NCI-H2081 treated with DMSO at 0.1 percent for 48 hours (cell line): Measurements from ENCODE around the gene PDIA6.
"Not testable (repeated sequence)": the region's sequence is repeated elsewhere in the genome, so short reads cannot be mapped to it uniquely, and the experiment has no call there.

Experiments
- DNase-seq: peaks from one replicate; lab custom pipeline; 2025; lab: John Stamatoyannopoulos, UW

Gene PDIA6

GRCh38 chr2:10810202-10811161 lies 2.1 kb downstream of the PDIA6 start:
- DNase-seq = no peak

- no peak for DNase-seq
These were observed 6.0 kb downstream of the PDIA6 start for GRCh38 chr2:10806543-10806942.

- not testable (repeated sequence) for DNase-seq
These were observed 6.6 kb downstream of the PDIA6 start for GRCh38 chr2:10805990-10806389.

- DNase-seq = no peak
These were observed 9.9 kb downstream of the PDIA6 start for GRCh38 chr2:10802657-10803056.

DNA sequence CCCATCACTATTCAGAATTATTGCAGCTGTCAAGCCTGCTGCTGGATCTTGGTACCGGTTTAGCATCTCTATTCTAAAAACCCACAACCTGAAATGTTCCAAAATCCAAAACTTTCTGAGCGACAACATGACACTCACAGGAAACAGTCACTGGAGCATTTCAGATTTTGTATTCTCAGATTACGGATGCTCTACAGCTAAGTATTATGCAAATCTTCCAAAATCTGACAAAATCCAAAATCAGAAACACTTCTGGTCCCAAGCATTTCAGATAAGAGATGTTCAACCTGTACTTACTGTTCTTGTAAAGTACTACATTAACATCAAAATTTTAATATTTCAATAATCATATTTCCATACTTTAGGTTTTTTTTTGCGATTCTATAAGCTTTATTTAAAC lies 12.4 kb downstream of the PDIA6 start:
- no peak for DNase-seq

DNA sequence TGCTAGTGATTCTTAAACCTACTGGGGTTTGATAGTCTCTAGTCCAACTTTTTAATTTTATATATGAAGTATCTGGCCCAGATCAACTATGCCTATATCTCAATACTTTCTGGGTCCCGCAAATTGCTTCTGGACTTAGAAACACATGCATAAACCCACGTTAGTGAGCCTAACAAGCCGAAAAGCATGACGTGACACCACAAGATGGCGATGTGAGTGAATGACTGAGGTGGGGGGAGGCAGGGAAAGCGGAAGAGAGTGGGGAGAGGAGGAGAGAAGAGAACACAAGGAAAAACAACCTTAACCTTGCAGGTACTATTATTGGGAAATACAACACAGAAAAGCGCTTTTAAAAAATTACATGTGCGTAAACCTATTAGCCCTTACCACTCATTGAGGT lies 13.8 kb downstream of the PDIA6 start:
- DNase-seq = no peak

- no peak for DNase-seq
These were observed 15.9 kb downstream of the PDIA6 start for GRCh38 chr2:10796703-10797102.

DNA sequence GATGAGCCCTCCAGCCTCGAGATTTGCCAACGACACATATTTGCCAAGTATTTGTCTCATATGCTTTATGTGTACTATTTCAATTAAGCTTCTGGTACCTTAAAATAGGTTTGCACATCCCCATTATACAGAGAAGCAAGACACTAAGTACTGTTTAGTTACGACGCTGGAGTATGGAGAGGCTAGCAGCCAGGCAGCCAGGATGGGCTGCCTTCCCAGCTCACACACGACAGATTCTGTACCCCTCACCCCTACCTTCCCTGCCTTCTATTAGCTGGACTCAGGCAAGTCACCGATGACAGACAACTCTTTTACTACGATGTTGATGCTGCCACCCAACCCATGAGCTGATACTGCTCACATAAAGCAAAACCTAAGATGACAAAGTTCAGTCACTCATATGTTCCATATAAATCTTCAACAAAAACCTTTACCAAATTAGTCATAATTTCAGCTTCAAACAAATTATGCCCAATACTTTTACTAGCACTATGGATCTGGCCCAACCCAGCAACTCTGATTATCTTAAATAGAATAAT lies 17.0 kb downstream of the PDIA6 start:
- DNase-seq = no peak

DNA sequence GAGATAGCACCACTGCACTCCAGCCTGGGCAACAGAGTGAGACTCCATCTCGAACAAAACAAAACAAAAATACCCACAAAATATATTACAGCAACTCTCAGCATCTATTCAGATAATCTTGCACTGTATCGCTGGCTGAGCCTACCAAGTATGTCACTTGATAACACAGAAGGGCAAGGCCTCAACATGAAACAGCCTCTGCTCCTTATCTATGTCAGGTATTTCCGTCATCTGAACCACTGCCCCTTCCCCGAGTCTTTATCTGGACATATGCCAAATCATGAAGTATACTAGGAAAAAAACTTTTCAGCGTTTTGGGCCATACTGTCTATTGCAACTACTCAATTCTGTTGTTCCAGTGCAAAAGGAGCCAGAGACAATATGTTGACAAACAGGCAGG lies 17.7 kb downstream of the PDIA6 start:
- DNase-seq = no peak

- no peak for DNase-seq
These were observed 18.8 kb downstream of the PDIA6 start for GRCh38 chr2:10793816-10794215.

DNA sequence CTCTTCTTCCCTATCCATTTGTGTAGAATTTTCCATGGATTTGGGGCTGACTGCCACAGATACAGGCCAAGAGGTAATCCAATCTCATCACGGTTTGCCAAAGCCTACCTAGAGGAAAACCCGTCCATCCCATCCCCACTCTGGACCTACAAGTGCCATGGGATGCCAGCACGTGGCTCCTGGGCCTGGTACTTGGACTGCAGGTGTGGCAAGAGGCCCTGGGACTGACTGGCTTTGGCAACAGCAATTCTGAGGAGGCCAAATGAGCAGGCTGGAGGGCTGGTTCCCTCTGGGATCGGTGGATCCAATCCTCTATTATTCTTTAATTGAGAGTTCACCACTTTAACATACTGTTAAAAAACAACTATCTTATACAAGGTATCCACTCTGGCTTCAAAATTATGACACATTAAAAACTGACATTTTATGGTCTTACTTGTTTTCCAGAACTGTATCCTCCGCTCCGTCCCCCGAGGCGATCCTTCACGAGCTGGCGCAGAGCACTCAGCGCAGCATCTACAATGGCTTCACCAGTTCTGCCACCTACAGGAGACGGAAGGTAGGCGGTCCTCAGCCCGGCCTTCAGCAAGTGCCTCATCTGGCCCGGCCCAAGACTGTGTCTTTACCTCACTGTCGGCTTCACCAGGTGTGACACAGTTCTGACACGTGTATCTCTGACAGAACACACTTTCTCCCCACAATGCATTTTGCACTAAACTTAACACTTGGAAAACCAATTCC lies 19.8 kb downstream of the PDIA6 start:
- no peak for DNase-seq

GRCh38 chr2:10792001-10792634 lies 20.5 kb downstream of the PDIA6 start:
- DNase-seq = no peak

DNA sequence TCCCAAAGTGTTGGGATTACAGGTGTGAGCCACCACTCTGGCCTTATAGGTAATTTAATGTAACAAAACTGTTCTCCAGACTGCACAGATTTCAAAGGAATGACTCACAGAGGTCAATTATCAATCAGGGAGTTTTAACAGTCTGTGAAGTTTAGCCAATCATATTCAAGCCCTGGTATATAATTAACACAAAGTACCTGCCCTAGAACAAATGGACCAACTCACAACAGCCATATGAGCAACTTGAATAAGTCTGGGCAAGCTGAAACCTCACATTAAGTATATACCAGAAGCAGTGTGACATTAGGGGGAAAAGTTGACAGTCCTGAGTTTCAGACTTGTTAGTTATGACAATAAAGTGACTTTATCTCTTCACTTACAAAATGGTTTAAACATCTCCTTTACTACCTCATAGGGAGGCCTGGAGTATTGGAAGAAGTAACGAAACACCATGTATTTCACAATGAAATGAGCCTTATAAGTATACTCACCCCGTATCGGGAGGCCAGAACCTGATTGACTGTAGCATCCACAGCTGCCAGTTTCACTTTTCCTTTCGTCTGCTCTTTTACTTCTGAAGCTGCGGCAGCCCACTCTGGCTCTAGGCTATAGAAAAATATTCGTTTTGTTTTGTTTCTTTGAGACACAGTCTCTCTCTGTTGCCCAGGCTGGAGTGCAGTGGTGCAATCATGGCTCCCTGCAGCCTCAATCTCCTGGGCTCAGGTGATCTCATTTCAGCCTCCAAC lies 22.2 kb downstream of the PDIA6 start:
- DNase-seq = no peak

- DNase-seq = no peak
These were observed 23.7 kb downstream of the PDIA6 start for GRCh38 chr2:10788855-10789254.

DNA sequence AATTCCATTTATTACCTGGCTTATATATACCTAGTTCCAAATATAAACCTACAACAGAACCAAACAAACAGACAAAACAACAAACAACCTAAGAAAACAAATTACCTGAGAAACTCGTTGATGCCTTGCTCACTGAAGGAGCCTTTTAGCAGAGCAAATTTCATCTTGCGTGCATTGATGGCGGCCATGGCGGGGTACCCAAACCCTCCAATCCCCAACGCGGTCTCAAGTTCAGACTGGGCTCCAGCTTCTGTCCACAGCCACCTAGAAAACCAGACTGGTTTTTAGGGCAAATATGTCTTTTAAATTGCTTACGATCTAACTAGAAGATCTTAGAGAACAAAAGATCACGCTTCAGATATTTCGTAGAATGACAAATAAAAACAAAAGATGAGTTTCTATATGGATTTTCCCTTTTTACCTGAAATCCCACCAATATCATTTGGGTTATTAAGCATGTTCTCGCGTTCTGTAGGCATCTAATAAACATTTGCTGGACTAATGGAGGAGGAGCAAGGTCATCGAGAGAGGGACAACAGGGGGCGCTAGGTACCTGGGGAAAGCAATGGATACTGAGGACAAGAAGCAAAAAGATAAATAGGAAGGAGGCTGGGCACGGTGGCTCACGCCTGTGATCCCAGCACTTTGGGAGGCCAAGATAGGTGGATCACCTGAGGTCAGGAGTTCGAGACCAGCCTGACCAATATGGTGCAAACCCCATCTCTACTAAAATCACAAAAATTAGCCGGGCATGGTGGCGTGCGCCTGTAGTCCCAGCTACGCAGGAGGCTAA lies 25.2 kb downstream of the PDIA6 start:
- DNase-seq = no peak

DNA sequence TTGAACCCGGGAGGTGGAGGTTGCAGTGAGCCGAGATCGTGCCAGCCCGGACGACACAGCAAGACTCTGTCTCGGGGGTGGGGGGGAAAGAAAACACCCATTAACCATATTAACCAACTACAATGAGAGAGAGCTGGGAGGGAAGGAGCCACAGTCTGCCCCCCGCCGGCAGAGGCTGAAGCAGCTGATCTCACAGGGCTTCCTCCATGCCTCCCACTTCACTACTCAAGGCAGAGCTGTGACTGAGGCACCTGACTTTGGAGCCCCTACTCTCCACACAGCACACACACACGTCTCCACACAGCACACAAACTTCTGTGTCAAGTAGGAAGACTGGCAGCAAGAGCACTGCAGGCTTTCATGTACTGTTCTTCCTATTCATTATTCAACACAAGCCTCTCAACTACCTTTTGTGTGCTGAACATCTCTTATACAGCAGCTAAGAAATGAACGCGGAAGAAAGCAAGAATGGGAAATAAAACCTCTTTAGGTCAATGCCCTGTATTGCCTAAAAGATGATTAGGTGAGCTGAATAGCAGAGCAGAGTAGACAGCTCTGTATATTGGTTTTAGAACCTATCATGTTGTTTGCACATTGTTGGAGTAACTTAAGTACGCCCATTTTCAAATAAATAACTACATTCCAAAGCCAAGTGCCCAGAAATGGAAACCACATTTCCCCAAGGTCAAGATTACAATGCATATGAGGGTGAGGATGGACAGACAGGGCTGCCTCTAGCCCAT lies 26.2 kb downstream of the PDIA6 start:
- DNase-seq = no peak

- DNase-seq = no peak
These were observed 27.3 kb downstream of the PDIA6 start for GRCh38 chr2:10785260-10785659.

DNA sequence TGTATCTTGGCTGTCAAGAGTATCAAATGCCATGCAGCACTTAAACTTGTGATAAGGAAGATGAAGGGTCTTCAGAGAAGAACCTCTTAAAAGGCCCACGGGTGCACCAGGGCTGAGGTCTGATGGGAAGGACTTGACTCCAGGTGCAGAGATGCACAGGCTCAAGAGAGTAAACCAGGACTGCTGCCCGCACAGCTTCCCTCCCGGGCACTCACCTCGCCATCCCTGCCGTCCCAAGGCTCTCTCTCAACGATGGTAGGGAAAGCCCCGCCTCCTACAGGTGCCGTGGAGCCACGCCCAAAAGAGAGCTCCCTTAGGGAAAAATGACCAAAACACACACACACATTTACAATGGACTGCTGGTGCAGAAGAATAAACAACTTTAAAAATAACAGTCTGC lies 27.9 kb downstream of the PDIA6 start:
- DNase-seq = no peak

DNA sequence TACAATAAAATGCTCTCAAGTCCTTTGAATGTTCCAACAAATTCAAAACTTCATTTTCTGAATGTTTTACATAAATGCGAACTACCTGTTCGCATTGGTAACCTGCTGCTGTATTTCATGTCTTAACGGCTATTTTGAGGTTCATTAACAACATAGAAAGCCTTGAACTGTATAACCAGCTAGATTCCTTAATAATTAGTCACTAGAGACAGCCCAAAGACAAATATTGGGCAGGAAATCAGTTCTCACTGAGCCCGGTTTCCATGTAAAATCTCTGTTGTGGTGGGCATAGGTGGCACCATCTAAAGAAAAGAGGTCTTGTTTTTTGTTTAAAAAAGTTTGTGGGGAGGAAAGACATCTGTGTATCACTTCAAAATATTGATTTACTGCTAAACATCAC lies 29.2 kb downstream of the PDIA6 start:
- DNase-seq = no peak

GRCh38 chr2:10781746-10782145 lies 30.8 kb downstream of the PDIA6 start:
- DNase-seq = no peak
